IMR-90 (cell line): ENCODE data around the gene IQGAP2. TPM values are rescaled to one million over a fixed set of nuclear protein-coding genes. Genes with fewer than 3 reads are reported as not detected.
A peak's percentile ranks its signal among the peaks of the same experiment; 100 is the strongest.

ENCODE experiments used
- ATAC-seq: fragments of 200-7000 bp; cut with Tn5 transposase; 2 replicates; pipeline ENCODE4 v1.9.1; 2020; ENCODE audit warnings: low read depth, mild to moderate bottlenecking, moderate library complexity
- BruUV-seq: library from RNA; stranded (reverse); fragments of 400-500 nt; replicated peaks from 2 replicates; lab custom pipeline; 2021; lab: Mats Ljungman, UMichigan
- CTCF ChIA-PET: fragments of 300-600 bp; formaldehyde crosslinking; extraction: SDS; loops from one replicate; lab custom pipeline; 2021; ENCODE audit warnings: antibody characterized with exemption; lab: Yijun Ruan, JAX
- POLR2A ChIA-PET: fragments of 300-600 bp; sonication (Branson Sonifier 250); formaldehyde crosslinking; loops from one replicate; lab custom pipeline; 2022; ENCODE audit warnings: antibody characterized with exemption; ENCODE audit not compliant: unreplicated experiment; lab: Charles Lee
- DNase-seq: peaks from one replicate; pipeline ENCODE4 v3.0.0; 2013
- H2AFZ ChIP-seq: replicated peaks from 2 replicates; pipeline ENCODE3; 2013; ENCODE audit warnings: low read length, mild to moderate bottlenecking; ENCODE audit not compliant: poor library complexity
- H2AK5ac ChIP-seq: 2 replicates; pipeline ENCODE4 v1.6.1; 2013; ENCODE audit warnings: low read depth, low read length, inconsistent platforms
- H2AK9ac ChIP-seq: replicated peaks from 2 replicates; pipeline ENCODE3; 2013; ENCODE audit warnings: mild to moderate bottlenecking, low read depth, low read length, moderate library complexity; ENCODE audit not compliant: poor library complexity
- H2BK120ac ChIP-seq: 2 replicates; pipeline ENCODE4 v1.6.1; 2013; ENCODE audit warnings: low read depth, low read length, inconsistent platforms
- H2BK15ac ChIP-seq: 3 replicates; pipeline ENCODE4 v1.6.1; 2013; ENCODE audit warnings: low read depth, low read length, inconsistent platforms
- H2BK20ac ChIP-seq: 2 replicates; pipeline ENCODE4 v1.6.1; 2013; ENCODE audit warnings: low read depth, mild to moderate bottlenecking, inconsistent platforms, low read length, moderate library complexity
- H2BK5ac ChIP-seq: 2 replicates; pipeline ENCODE4 v1.6.1; 2013; ENCODE audit warnings: mild to moderate bottlenecking, low read depth, low read length, inconsistent platforms; ENCODE audit not compliant: poor library complexity, severe bottlenecking
- H3K14ac ChIP-seq: replicated peaks from 2 replicates; pipeline ENCODE4 v1.6.1; 2013; ENCODE audit warnings: low read depth, low read length, inconsistent platforms
- H3K18ac ChIP-seq: 2 replicates; pipeline ENCODE4 v1.6.1; 2013; ENCODE audit warnings: low read depth, low read length, control low read depth
- H3K23ac ChIP-seq: 2 replicates; pipeline ENCODE4 v1.6.1; 2013; ENCODE audit warnings: low read depth, low read length, inconsistent platforms
- H3K27ac ChIP-seq: 2 replicates; pipeline ENCODE4 v1.5.1; 2013; ENCODE audit warnings: mild to moderate bottlenecking, control low read depth, low read length; ENCODE audit not compliant: insufficient read depth
- H3K27me3 ChIP-seq: 2 replicates; pipeline ENCODE4 v1.6.1; 2013; ENCODE audit warnings: low read length; ENCODE audit not compliant: control insufficient read depth, insufficient read depth
- H3K36me3 ChIP-seq: 2 replicates; pipeline ENCODE4 v1.6.1; 2013; ENCODE audit warnings: low read length, mixed read lengths; ENCODE audit not compliant: control insufficient read depth, insufficient read depth
- H3K4ac ChIP-seq: 2 replicates; pipeline ENCODE4 v1.6.1; 2013; ENCODE audit warnings: low read depth, low read length, inconsistent platforms
- H3K4me1 ChIP-seq: 2 replicates; pipeline ENCODE4 v1.6.1; 2013; ENCODE audit warnings: low read length, mixed read lengths; ENCODE audit not compliant: control insufficient read depth, insufficient read depth
- H3K4me2 ChIP-seq: 2 replicates; pipeline ENCODE4 v1.6.1; 2013; ENCODE audit warnings: low read depth, mild to moderate bottlenecking, control low read depth, low read length, moderate library complexity
- H3K4me3 ChIP-seq: 2 replicates; pipeline ENCODE4 v1.5.1; 2013; ENCODE audit warnings: low read depth, mild to moderate bottlenecking, control low read depth, low read length, moderate library complexity; ENCODE audit not compliant: insufficient read depth
- H3K56ac ChIP-seq: 2 replicates; pipeline ENCODE4 v1.6.1; 2013; ENCODE audit warnings: low read length, inconsistent platforms; ENCODE audit not compliant: insufficient read depth; ENCODE audit errors: extremely low read depth
- H3K79me1 ChIP-seq, 2 experiments: 2 replicates each; pipeline ENCODE4 v1.6.1; 2013; ENCODE audit warnings: low read length in 2 of 2, inconsistent platforms in 1 of 2, low read depth in 1 of 2
- H3K9ac ChIP-seq: 2 replicates; pipeline ENCODE4 v1.6.1; 2013; ENCODE audit warnings: low read depth, low read length, control low read depth
- H3K9me1 ChIP-seq: 2 replicates; pipeline ENCODE4 v1.6.1; 2013; ENCODE audit warnings: low read length, inconsistent platforms; ENCODE audit not compliant: insufficient read depth
- H3K9me3 ChIP-seq: 2 replicates; pipeline ENCODE4 v1.6.1; 2013; ENCODE audit warnings: low read length; ENCODE audit not compliant: control insufficient read depth, insufficient read depth
- H4K20me1 ChIP-seq: 2 replicates; pipeline ENCODE4 v1.6.1; 2013; ENCODE audit warnings: low read length, inconsistent platforms; ENCODE audit not compliant: insufficient read depth
- H4K5ac ChIP-seq: 2 replicates; pipeline ENCODE4 v1.6.1; 2013; ENCODE audit warnings: mild to moderate bottlenecking, low read depth, low read length, control low read depth
- H4K8ac ChIP-seq, 2 experiments: 2 replicates each; pipeline ENCODE4 v1.6.1; 2013; ENCODE audit warnings: low read depth in 2 of 2, low read length in 2 of 2, control low read depth in 1 of 2, inconsistent platforms in 1 of 2
- H4K91ac ChIP-seq: 2 replicates; pipeline ENCODE4 v1.6.1; 2013; ENCODE audit warnings: low read depth, low read length, inconsistent platforms; ENCODE audit not compliant: insufficient read depth
- BHLHE40 ChIP-seq: fragments of 150-350 bp; IDR thresholded peaks from 2 replicates; pipeline ENCODE4 v1.6.1; 2016; ENCODE audit warnings: mild to moderate bottlenecking, low read depth, low read length
- CEBPB ChIP-seq: IDR thresholded peaks from 2 replicates; pipeline ENCODE4 v1.6.1; 2012; ENCODE audit warnings: low read depth, low read length, improper control_type of control experiment
- CHD1 ChIP-seq: IDR thresholded peaks from 2 replicates; pipeline ENCODE4 v1.6.1; 2012; ENCODE audit warnings: low read depth, low read length, improper control_type of control experiment
- CTCF ChIP-seq: conservative IDR thresholded peaks from 2 replicates; pipeline ENCODE4 v1.5.1; 2012; ENCODE audit warnings: mild to moderate bottlenecking, low read depth, low read length, improper control_type of control experiment
- ELK1 ChIP-seq: fragments of 150-350 bp; IDR thresholded peaks from 2 replicates; pipeline ENCODE4 v1.6.1; 2016; ENCODE audit warnings: low read depth, mild to moderate bottlenecking, low read length, moderate library complexity, borderline replicate concordance
- FOS ChIP-seq: fragments of 150-350 bp; IDR thresholded peaks from 2 replicates; pipeline ENCODE4 v1.6.1; 2016; ENCODE audit warnings: low read depth, low read length
- MAFK ChIP-seq: IDR thresholded peaks from 2 replicates; pipeline ENCODE4 v1.6.1; 2012; ENCODE audit warnings: low read depth, low read length, improper control_type of control experiment
- MAZ ChIP-seq: IDR thresholded peaks from 2 replicates; pipeline ENCODE4 v1.6.1; 2012; ENCODE audit warnings: low read depth, mild to moderate bottlenecking, low read length, improper control_type of control experiment, moderate library complexity, borderline replicate concordance
- MXI1 ChIP-seq: IDR thresholded peaks from 2 replicates; pipeline ENCODE4 v1.6.1; 2012; ENCODE audit warnings: low read depth, mild to moderate bottlenecking, low read length, moderate library complexity, borderline replicate concordance
- NFE2L2 ChIP-seq: fragments of 150-350 bp; IDR thresholded peaks from 2 replicates; pipeline ENCODE4 v1.6.1; 2016; ENCODE audit warnings: low read depth, mild to moderate bottlenecking, low read length
- POLR2A ChIP-seq: IDR thresholded peaks from 2 replicates; pipeline ENCODE4 v1.6.1; 2012; ENCODE audit warnings: mild to moderate bottlenecking, low read depth, low read length
- RAD21 ChIP-seq: IDR thresholded peaks from 2 replicates; pipeline ENCODE4 v1.6.1; 2012; ENCODE audit warnings: low read length, improper control_type of control experiment
- RCOR1 ChIP-seq: IDR thresholded peaks from 2 replicates; pipeline ENCODE4 v1.6.1; 2012; ENCODE audit warnings: mild to moderate bottlenecking, low read length, improper control_type of control experiment; ENCODE audit not compliant: insufficient replicate concordance
- RFX5 ChIP-seq: IDR thresholded peaks from 2 replicates; pipeline ENCODE4 v1.8.0; 2012; ENCODE audit warnings: low read depth, mild to moderate bottlenecking, low read length, moderate library complexity
- SMC3 ChIP-seq: fragments of 150-350 bp; IDR thresholded peaks from 2 replicates; pipeline ENCODE4 v1.6.1; 2016; ENCODE audit warnings: low read depth, mild to moderate bottlenecking, antibody characterized with exemption, low read length, moderate library complexity
- USF2 ChIP-seq: fragments of 150-350 bp; IDR thresholded peaks from 2 replicates; pipeline ENCODE4 v1.6.1; 2017; ENCODE audit warnings: mild to moderate bottlenecking, antibody characterized with exemption, low read length, low read depth
- WGBS, 2 experiments: methylation state at CpG; one replicate each; pipeline versions ENCODE4 v1.1.5 to v1.1.7; 2013; ENCODE audit warnings: missing lambda C conversion rate in 2 of 2; ENCODE audit not compliant: insufficient read length in 1 of 2; ENCODE audit errors: extremely low coverage in 2 of 2; 5-methylcytosine and 5-hydroxymethylcytosine counted together
- dilution Hi-C: fragments of 300-500 bp; cut with HindIII; formaldehyde crosslinking; loops from one replicate; pipeline ENCODE4 v1.14.3; 2018; ENCODE audit warnings: low sequenced_read_pairs; ENCODE audit not compliant: unreplicated experiment
- in situ Hi-C: fragments of 300-500 bp; cut with MboI; formaldehyde crosslinking; loops from 3 replicates; pipeline ENCODE4 v1.14.3; 2019; ENCODE audit warnings: low sequenced_read_pairs, inconsistent platforms, mixed read lengths
- intact Hi-C: fragments of 100-400 bp; cut with micrococcal nuclease; formaldehyde crosslinking; loops from 2 replicates; pipeline ENCODE4 v1.10.0; 2022
- polyA plus RNA-seq, 3 experiments: library from polyadenylated mRNA; depleted of rRNA; stranded (reverse); fragments of >200 nt; gene quantifications; 2 replicates each; pipeline ENCODE4 v1.2.3, GENCODE V29; 2012; ENCODE audit warnings: low replicate concordance in 1 of 3
- total RNA-seq: library from RNA; depleted of rRNA; stranded (reverse); fragments of >200 nt; gene quantifications from 2 replicates; pipeline ENCODE4 v1.2.3, GENCODE V29; 2012

The IQGAP2 gene
- total and polyA plus RNA-seq, 2 of the 4 experiments (the other 2 are of a cell fraction) = 0.21 to 0.36 TPM

GRCh38 chr5:76694317-76694716 lies 291.2 kb downstream of the IQGAP2 start:
- no peaks in the 10 kb centered on the region for H3K36me3 ChIP-seq
- H3K79me1 ChIP-seq = peaks cover 0 to 4% of the 10 kb centered on the region in 2 experiments; a peak in 2 of 4 replicates
- peaks cover 22% of the 10 kb centered on the region for H3K4me1 ChIP-seq
- no peaks in the 10 kb centered on the region for H4K20me1 ChIP-seq
- no peak overlapping the region for H3K9ac ChIP-seq
- peaks cover 8% of the 10 kb centered on the region; the same call in 1 of the 2 replicates for H3K9me1 ChIP-seq
- intact Hi-C loops (no loop called here), in situ Hi-C loops (no loop called here), dilution Hi-C loops (no loop called here)
- no peak overlapping the region for H3K27ac ChIP-seq
- H2AFZ ChIP-seq = no peak overlapping the region
- ChIA-PET POLR2A (no interaction called here), CTCF (no interaction called here)
- BruUV-seq = no TSS peak
- H2AK5ac ChIP-seq = no peak overlapping the region
- no peak overlapping the region for H4K91ac ChIP-seq
- H3K18ac ChIP-seq = no peak overlapping the region
- H3K23ac ChIP-seq = no peak overlapping the region
- H3K56ac ChIP-seq = no peak overlapping the region
- no peak overlapping the region for H3K4me2 ChIP-seq
- no peak for DNase-seq
- no peaks in the 10 kb centered on the region for H3K27me3 ChIP-seq
- WGBS, 2 experiments = no CpG with 5 or more reads among the region's 2 CpGs
- H2BK120ac ChIP-seq = peak overlapping the region; percentile 18; the same call in 1 of the 2 replicates
- no peak overlapping the region for H4K8ac ChIP-seq
- H2AK9ac ChIP-seq = no peak overlapping the region
- no peak for ATAC-seq
- no peaks in the 10 kb centered on the region for H3K9me3 ChIP-seq
- H2BK5ac ChIP-seq = no peak overlapping the region
- no peak overlapping the region for H3K14ac ChIP-seq
- H4K5ac ChIP-seq = no peak overlapping the region
- H3K4me3 ChIP-seq = no peak overlapping the region
- peak overlapping the region; percentile 37; the same call in 1 of the 2 replicates for H2BK20ac ChIP-seq
- H3K4ac ChIP-seq = no peak overlapping the region
- TF ChIP-seq MXI1 = no peak
- no peak for TF ChIP-seq CTCF
- no peak for TF ChIP-seq SMC3
- no peak for TF ChIP-seq RFX5
- no peak for TF ChIP-seq BHLHE40
- no peak for TF ChIP-seq RAD21
- TF ChIP-seq MAFK = no peak
- no peak for TF ChIP-seq NFE2L2
- TF ChIP-seq POLR2A = no peak
- no peak for TF ChIP-seq MAZ
- TF ChIP-seq ELK1 = no peak
- TF ChIP-seq RCOR1 = no peak
- no peak for TF ChIP-seq CHD1
- TF ChIP-seq USF2 = no peak
- TF ChIP-seq CEBPB = no peak
- TF ChIP-seq FOS = no peak
- H2BK15ac ChIP-seq = no peak overlapping the region
